PFSK-1 (cell line): ENCODE measurements around the gene FRMD4A.

Source experiments
- FOXP2 ChIP-seq: optimal IDR thresholded peaks from 2 replicates; pipeline ENCODE3; 2011; ENCODE audit warnings: borderline replicate concordance, control low read depth, inconsistent platforms; ENCODE audit not compliant: insufficient read depth; ENCODE audit errors: extremely low read length, extremely low read depth
- POLR2AphosphoS5 ChIP-seq: IDR thresholded peaks from 2 replicates; pipeline ENCODE4 v1.6.1; 2012; ENCODE audit warnings: low read depth, mild to moderate bottlenecking, control low read depth, low read length, moderate library complexity
- REST ChIP-seq, 2 experiments: IDR thresholded peaks; 2 replicates each; pipeline versions ENCODE4 v1.6.1 to v1.8.0; 2011 to 2012; ENCODE audit warnings: low read depth in 2 of 2, low read length in 2 of 2, control low read depth in 1 of 2, inconsistent platforms in 1 of 2, mild to moderate bottlenecking in 1 of 2, moderate library complexity in 1 of 2; ENCODE audit not compliant: insufficient read depth in 1 of 2
- SIN3A ChIP-seq: IDR thresholded peaks from 2 replicates; pipeline ENCODE4 v1.6.1; 2012; ENCODE audit warnings: mild to moderate bottlenecking, low read length, moderate library complexity, borderline replicate concordance; ENCODE audit not compliant: insufficient read depth
- TAF1 ChIP-seq: IDR thresholded peaks from 2 replicates; pipeline ENCODE4 v1.6.1; 2012; ENCODE audit warnings: low read length, control low read depth, borderline replicate concordance; ENCODE audit not compliant: insufficient read depth

The FRMD4A gene

GRCh38 chr10:14003517-14004184 lies 327.1 kb downstream of the FRMD4A start:
- no peak for TF ChIP-seq REST (IDR thresholded peaks at IDR 0.05; ENCODE audit: insufficient read depth in 1 of 2, low read depth in 2 of 2, low read length in 2 of 2)
- no peak for TF ChIP-seq FOXP2
- no peak for TF ChIP-seq POLR2AphosphoS5
- TF ChIP-seq TAF1, result no peak
- TF ChIP-seq SIN3A, result no peak

GRCh38 chr10:14001298-14002040 lies 329.3 kb downstream of the FRMD4A start:
- TF ChIP-seq REST (IDR thresholded peaks at IDR 0.05; ENCODE audit: insufficient read depth in 1 of 2, low read depth in 2 of 2, low read length in 2 of 2) (no peak), POLR2AphosphoS5 (no peak), TAF1 (no peak), FOXP2 (no peak), SIN3A (no peak)

GRCh38 chr10:13998163-13998835 lies 332.4 kb downstream of the FRMD4A start:
- TF ChIP-seq SIN3A, result no peak
- TF ChIP-seq POLR2AphosphoS5, result no peak
- TF ChIP-seq TAF1, result no peak
- no peak for TF ChIP-seq FOXP2
- no peak for TF ChIP-seq REST (IDR thresholded peaks at IDR 0.05; ENCODE audit: insufficient read depth in 1 of 2, low read depth in 2 of 2, low read length in 2 of 2)

GRCh38 chr10:13997650-13998049 lies 333.1 kb downstream of the FRMD4A start:
- TF ChIP-seq SIN3A (no peak), REST (IDR thresholded peaks at IDR 0.05; ENCODE audit: insufficient read depth in 1 of 2, low read depth in 2 of 2, low read length in 2 of 2) (no peak), POLR2AphosphoS5 (no peak), TAF1 (no peak), FOXP2 (no peak)
